Hepatic stellate cell (primary cell): ENCODE results near the gene MYH9.

Experiments
- DNase-seq: peaks from one replicate; pipeline ENCODE4 v3.0.0; 2011; ENCODE audit warnings: low spot score

Gene MYH9

DNA sequence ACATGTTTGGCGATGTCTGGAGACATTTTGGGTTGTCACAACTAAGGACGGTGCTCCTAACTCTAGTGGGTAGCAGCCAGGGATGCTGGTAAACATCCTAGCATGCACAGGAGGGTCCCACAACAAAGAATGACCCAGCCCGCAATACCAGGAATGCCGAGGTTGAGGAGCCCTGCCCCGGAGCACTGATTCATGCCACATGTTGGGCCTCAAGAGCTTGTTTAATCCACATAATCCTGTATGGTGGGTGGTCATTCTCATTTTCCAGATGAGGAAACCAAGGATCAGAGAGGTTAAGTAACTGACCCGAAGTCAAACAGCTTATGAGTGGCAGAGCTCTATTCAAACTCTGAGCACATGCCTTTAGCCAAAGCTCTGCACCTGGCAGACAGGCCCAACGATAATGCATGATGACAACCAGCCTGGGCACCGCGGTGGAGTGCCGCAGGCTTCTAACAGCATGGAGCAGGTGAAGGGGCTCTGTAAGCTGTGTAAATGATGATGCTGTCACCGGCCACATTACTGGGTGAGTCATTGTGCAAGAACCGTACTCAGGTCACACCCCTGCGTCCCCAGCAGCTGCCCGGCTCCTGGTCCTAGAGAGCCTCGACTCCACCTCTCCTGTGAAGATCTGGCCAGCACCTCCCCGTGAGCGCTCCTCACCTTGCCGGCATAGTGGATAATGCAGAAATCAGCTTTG is 76.2 kb downstream of the MYH9 start:
- no peak for DNase-seq

DNA sequence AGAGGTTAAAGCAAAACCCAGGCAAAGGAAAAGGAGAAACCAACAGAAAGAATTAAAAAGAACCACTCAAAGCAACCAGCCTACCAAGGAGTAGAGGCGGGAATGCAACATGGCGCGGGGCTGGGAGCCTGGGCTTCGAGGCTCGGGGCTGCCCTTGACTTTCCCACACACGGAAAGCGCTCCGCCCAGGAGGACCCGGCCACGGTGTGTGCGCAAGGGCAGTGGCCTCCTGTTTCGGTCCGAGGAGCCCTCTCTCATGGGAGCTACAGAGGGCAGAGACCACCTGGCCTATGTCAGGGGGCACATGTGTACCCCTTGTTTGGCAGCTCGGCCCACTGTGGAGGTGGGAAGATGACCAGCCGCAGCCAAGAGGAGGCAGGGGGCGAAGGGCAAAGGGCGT is 78.9 kb downstream of the MYH9 start:
- DNase-seq, result no peak

DNA sequence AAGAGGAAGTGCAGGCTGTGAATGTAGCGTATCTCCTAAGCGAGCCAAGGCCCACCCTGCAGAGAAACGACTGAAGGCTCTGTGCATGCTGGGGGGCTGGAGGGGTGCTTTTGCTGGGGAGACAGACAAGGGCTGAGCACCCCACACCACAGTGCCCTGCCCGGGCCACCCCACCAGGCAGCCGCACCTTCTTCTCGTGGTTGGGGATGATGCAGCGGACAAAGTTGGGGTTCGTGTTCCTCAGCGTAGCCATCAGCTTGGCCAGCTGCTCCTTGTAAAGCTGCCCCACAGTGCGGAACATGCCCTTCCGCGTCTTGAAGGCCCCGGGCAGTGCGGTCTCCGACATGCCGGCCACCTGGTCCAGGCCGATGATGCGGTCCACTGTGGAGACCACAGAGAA is 81.5 kb downstream of the MYH9 start:
- no peak for DNase-seq

DNA sequence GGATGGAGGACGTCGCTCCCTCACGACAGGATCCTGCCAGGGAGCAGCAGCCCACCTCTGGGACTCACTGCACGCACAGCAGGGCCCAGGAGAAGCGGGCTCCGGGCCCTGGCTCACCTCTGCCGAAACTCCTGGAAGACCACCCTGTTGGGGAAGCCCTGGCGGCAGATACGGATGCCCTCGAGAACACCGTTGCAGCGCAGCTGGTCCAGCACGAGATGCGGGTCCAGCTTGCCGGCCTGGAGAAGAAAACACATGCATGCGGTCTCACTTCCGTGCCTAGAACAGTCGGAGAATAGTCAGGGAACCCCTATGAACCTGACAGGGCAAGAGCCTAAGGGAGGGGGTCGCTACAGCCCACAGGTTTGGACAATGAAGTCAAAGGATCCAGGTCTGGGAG is 82.0 kb downstream of the MYH9 start:
- no peak for DNase-seq

DNA sequence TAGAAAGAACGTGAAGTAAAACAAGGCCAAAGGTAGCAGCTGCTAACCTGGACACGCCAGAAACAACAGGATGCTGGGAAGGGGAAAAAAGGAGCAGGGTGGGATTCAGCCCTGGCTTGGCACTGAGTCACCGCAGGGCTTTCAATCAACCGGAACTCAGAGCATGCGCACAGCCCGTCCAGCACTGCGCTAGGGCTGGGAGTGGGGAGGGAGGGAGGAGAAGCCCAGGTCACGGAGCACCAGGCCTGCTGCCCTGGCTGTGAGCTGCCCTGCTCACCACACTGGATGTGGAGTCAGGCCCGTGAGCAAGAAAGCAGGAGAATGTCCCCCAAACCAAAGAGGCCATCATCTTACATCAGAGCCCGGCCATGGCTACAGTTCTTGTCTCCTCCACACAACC is 83.3 kb downstream of the MYH9 start:
- no peak for DNase-seq

DNA sequence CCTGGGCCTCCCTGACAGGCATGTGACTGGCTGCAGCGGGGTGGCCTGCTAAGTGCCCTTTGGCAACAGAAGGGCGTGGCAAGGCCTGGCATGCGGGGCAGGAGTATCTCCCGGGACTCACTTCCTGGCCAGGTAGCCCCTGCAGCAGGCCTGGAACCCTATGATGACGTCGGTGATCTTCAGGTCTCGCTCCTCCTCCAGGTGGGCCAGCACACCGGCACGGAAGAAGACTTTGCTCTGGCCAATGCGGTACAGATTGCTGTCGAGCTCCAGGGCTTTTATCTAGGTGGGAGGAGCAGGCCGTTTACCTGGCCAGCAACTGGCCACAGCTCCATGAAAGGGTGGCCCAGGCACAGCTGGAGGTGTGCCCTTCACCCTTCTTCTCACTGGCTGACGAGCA is 83.9 kb downstream of the MYH9 start:
- DNase-seq, result no peak

DNA sequence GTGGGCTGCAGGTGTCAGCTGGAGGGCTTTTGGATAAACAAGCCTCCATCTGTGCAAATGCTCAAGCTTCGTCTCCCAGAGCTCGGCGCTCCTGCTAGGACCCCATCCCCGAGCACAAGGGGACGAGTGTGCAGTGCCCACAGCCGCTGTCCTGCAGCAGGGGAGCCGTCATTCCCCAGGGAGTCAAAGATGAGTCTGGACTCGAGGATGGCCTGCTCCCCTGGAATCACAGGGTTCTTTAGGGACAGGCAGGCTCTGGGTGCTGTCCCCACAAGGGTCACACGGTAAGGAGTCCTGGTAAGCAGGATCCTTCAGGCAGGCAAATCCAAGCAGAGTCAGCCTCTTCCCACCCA is 84.7 kb downstream of the MYH9 start:
- DNase-seq, result no peak

DNA sequence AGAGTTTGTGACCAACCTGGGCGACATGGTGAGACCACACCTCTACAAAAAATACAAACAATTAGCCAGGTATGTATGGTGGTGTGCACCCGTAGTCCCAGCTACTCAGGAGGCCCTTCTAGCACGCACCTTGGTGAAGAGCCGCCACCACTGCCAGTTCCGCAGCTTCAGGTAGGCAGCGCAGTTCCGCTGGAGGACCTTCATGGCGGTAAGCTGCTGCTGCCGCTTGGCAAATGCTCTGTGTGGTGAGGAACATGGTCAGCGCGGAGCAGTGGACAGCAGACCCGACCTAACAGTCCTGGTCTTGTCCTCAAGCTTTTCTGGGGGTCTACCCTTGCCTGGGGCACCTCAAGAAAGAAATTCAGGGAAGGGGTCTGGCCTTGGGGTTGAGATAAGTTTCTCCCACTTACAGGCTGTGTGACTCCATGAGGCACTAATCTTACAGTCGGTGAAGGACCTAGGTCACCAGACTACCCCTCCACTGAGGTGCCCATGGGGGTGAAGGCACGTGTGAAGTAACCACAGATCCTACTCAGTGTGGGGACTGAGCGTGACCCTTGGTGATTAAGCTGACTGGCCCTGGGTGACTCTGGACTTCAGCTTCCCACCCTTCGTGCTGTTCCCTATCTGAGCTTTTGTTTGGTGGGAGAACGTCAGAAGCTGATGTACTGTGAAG is 85.2 kb downstream of the MYH9 start:
- no peak for DNase-seq

DNA sequence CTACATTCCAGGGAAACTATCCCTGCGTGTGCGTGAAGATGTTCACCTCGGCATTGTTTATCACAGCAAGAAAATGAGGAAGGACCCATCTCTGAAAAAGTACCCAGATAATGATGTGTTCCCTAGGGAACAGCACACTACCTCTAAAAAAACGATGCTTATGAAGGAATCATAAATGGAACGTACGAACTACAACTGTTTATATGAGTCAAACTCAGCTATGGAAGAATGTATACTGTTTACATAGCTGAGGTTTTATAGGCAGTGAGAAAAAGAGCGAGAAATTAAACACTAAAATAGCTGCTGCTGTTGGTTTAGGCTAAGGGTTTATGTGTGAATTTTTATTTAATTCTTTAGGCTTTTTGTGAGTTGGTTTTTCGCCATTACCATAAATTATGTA is 85.9 kb downstream of the MYH9 start:
- DNase-seq, result peak; percentile 66

DNA sequence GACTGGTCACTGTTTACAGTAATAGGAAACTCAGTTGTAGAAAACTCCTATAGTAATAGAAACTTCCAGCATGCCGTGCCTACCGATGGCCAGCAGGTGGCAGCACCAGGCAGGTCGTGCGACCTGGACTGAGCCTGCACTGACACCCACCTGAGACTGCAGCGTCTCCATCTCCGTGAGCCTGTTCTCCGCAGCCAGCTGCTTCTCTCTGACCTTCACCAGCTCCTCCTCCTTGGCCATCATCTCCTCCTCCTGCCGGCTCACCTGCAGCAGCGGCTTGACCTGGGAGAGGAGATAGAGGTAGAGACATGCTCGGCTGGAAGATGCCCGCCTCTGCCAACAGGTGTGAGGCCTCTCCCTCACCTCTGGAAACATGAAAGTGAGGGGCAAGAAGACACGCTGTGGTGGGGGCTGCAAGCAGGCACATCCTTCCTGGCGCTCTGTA is 86.4 kb downstream of the MYH9 start:
- peak; percentile 53 for DNase-seq

DNA sequence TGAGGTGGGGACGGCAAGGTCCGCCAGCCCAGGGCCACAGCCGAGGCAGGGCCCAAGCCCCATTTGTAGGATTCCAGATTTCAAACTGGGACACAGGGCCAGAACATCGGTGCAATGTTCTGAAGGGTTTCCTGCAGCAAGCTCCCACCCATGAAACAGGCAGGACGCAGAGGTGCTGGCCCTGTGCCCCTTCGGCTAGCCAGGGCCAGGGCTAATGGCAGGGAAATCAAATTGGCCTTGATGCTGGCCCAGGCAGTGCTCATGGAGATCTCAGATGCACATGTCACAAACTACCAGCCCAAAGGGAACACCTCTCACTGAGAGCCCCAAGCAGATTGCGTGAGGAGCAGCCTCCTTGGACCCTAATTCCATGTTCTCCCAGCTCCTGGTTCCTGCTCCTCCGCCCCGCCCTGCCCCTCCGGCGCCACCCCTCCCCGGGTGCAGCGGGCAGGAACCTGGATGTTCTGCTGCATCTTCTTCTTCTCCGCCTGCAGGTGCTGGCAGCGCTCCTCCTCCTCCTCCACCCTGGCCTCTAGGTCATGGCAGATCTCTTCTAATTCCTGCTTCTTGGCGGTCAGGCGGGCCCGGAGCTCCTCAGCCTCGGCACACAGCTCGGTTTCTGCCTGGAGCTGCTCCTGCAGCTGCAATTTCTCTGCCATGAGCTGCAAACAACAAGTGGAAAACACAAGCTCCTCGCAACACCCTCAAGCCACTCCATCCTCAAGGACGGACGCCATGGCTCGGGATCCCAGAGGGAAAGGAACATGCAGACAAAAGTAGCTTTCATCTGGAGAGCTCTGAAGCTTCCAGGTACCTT is 87.2 kb downstream of the MYH9 start:
- DNase-seq, result no peak

DNA sequence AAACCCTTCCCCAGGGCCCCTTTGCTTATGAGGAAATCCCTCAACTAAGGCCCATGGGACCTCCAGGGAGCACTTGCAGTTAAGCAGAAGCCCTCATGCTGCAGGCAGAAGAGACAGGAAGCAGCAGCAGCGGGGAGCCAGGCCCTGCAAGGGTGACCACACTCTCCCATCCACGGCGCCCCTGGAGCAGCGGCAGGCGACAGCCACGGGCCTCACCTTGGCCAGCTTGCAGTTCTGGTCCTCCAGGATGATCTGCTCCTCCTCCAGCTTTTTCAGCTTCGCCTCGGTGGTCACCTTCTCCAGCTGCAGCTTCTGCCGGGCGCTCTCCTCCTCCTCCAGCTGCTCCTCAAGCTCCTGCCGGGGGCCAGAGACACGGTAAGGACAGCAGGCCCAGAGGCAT is 87.9 kb downstream of the MYH9 start:
- DNase-seq, result no peak

DNA sequence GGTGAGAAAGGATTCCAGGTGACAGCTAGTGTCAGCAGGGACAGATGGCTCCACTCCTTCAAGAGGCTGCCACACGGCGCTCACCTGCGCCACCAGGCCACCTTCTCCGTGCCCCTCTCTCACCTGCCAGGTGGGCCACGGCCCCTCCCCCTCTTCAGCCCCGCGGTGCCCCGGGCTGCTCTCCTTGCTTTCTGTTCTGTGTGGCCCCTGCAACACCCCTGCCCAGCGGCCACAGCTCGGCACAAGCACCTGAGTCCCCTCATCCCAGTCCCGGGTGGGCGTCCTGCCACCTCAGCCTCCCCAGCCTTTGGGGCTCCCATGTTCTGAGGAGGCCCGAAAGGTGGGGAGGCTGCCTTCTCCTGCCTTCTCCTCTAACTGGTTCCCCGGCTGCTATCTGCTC is 88.5 kb downstream of the MYH9 start:
- no peak for DNase-seq

DNA sequence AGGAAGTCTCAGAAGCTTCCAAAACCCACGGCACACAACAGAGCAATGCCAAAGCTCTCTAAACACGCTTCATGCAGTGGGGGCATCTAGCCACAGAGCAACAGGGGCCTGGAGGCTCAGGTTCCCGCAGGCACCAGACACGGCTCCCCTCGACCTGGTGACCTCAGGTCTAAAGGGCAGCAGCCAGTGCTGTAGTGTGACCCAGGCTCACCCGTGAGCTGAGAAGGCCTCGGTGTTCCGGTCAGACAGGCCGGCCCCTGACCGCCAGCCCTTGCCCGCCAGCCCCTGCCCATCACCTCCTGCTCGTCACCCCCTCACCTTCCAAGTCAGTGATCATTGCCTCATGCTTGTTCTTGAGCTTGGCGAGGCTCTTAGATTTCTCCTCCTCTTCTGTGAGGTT is 89.2 kb downstream of the MYH9 start:
- DNase-seq, result no peak

DNA sequence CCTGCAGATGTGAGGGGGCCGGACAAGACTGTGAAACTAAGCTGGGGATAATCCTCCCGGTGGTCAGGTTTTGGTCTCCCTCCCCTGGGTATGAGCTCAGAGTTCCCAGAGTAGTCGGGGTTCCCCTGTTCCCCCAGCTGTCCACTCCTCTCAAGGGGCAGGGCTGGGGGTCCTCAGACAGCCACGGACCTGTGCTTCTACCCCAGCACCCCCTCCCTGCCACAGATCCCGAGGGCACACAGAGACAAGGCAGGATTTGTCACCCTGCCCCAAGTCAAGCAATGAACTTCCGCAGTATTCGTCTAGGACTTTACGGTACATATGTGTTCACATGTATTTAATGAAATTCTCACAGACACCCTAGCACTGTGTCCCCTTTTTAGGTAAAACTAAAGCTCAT is 89.6 kb downstream of the MYH9 start:
- no peak for DNase-seq

DNA sequence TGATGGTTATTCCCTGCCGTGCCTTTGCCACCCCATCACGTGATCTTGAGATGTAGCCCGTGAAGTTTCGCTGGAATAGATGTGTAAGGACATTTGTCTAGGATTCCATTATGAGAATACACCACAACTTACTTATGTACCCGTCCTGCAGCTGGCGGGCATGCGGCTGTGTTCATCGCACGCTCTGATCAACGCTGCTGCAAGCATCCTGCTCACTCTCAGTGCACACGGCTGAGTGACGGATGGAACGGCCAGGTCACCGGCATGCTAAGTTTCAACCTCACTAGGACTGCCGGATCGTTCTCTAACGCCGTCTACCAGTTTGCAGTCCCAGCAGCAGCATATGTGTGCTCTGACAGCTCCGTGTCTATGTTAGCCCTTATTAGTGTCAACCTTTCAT is 90.2 kb downstream of the MYH9 start:
- DNase-seq, result no peak

DNA sequence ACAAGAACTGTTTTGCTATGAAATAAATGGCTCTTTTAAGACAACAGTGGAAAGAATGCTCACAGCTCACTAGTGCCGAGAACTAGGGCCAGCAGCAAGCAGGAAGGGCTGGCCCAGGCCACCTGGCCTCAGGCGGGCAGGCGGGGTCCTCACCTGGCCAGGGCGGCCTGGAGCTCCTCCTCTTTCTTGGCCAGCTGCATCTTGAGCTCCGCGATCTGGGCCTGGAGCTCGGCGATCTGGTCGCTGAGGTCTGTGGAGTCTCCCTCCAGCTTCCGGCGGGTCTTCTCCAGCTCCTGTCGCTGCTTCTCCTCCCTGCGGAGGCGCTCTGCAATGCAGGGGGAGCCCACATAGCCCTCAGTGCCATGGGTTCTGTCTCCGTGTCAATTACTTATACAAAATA is 91.1 kb downstream of the MYH9 start:
- no peak for DNase-seq

DNA sequence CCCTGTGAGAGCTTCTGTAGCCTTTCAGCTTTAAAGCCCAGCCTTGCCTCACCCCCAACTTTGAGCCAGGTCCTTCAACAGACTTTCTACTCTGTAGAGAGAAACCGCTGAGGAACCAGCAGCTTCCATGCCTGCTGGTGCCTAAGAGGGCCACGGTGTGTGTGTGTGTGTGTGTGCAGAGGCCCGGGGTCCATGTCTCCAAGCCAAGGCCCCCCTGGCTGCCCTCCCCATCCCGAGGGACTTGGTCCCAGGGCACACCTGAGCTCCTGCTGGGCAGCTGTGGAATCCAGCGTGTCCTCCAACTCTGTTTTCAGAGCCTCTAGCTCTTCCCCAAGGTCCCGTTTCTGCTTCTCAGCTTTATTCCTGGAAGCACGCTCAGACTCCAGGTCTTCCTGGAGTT is 92.5 kb downstream of the MYH9 start:
- DNase-seq, result no peak

DNA sequence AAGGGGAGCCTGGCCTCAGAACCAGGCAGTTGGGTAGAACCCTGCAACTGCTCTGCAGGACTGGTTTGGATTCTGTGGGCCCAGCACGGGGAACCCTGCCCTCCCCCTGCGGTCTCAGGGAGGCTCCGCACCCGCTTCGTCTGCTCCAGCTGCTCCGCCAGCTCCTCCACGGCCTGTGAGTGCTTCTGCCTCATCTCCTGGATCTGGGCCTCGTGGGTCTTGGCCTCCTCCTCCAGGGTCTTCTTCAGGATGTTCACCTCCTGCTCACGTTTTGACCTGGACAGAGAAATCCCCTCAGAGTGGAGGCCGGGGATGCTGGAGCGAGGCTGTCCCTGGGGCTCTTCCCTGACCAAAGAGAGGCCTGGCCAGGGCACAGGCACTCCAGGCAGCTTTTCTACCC is 93.0 kb downstream of the MYH9 start:
- DNase-seq, result no peak

DNA sequence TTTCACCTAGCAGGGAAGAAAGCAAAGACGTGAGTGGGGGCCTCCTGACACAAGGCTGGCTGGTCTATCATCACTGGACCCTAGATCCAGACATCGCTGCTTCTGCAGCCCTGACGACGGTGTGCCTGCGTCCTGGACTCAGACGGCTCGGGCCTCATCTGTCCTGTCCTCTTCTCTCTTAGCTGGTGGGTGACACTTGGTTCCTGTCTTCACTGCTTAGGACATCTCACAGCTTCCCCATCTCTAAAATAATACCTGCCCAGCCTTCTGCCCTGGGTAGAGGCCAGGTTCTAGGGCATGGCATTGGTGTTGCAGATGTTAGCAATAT is 93.5 kb downstream of the MYH9 start:
- no peak for DNase-seq

DNA sequence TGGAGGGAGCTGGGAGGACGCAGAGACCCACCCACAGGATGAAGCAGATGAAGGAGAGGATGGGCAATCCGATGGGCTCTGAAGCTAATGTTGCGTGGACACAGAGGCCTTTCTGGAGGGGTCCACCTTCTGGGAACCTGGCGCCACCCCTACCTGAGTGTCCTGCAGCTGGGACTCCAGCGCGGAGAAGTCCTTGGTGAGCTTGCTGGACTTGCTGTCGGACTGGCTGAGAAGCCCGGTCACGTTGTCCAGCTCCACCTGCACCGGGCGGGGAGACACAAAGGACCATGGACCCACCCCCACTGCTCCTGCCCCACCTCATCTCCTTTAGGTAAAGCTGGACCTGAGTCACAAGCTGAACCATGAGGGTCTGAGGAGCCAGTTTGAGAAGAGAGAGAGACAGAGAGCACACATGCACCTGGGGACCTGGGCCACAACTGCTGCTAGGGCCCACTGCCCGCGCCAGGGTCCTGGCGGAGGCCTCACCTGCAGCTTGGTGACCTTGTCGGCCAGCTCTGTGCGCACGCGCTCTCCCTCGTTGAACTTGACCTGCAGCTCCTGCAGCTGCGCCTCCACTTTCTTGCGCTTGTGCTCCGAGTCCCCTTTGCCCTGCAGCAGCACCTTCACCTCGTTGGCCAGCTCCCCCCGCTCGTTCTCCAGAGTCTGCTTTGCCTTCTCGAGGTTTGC is 94.0 kb downstream of the MYH9 start:
- no peak for DNase-seq

DNA sequence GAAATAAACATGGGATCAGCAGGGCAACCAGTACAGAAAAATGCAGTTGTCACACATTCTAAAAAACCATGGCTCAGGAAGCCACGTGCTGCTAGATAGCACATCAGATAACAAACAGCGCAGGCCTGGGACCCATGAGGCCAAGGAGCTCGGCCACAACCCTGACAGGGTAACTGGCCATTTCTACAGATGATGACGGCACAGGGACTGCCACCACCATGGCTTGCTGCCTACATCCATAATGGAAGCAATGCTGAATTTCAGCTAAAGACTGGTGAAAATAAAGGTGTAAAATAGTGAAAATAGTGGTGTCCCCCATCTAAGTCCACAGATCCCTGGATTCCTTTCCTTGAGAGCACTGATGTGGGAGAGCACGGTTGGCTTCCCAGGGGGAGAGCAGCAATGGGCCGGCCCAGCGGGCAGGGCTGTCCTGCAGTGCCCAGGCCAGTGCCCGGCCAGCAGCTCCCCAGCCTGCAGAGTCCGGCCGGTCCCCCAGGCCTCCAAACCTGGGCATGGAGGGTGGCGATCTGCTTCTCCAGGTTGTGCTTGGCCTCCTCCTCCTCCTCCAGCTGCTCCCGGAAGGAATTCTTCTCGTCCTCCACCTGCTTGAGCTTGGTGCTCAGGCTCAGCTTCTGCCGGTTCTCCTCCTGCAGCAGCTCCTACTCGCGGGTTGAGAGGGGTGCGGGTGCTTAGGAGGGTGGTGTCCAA is 94.8 kb downstream of the MYH9 start:
- DNase-seq, result no peak
